IMR-90 (cell line): ENCODE measurements around the gene SSR3. TPM values are rescaled to one million over a fixed set of nuclear protein-coding genes. Genes with fewer than 3 reads are reported as not detected.

Experiments
- ATAC-seq: fragments of 200-7000 bp; cut with Tn5 transposase; 2 replicates; pipeline ENCODE4 v1.9.1; 2020; ENCODE audit warnings: low read depth, mild to moderate bottlenecking, moderate library complexity
- BruUV-seq: library from RNA; stranded (reverse); fragments of 400-500 nt; replicated peaks from 2 replicates; lab custom pipeline; 2021; lab: Mats Ljungman, UMichigan
- CTCF ChIA-PET: fragments of 300-600 bp; formaldehyde crosslinking; extraction: SDS; loops from one replicate; lab custom pipeline; 2021; ENCODE audit warnings: antibody characterized with exemption; lab: Yijun Ruan, JAX
- POLR2A ChIA-PET: fragments of 300-600 bp; sonication (Branson Sonifier 250); formaldehyde crosslinking; loops from one replicate; lab custom pipeline; 2022; ENCODE audit warnings: antibody characterized with exemption; ENCODE audit not compliant: unreplicated experiment; lab: Charles Lee
- DNase-seq: peaks from one replicate; pipeline ENCODE4 v3.0.0; 2013
- H2AFZ ChIP-seq: replicated peaks from 2 replicates; pipeline ENCODE3; 2013; ENCODE audit warnings: low read length, mild to moderate bottlenecking; ENCODE audit not compliant: poor library complexity
- H2AK5ac ChIP-seq: 2 replicates; pipeline ENCODE4 v1.6.1; 2013; ENCODE audit warnings: low read depth, low read length, inconsistent platforms
- H2AK9ac ChIP-seq: replicated peaks from 2 replicates; pipeline ENCODE3; 2013; ENCODE audit warnings: mild to moderate bottlenecking, low read depth, low read length, moderate library complexity; ENCODE audit not compliant: poor library complexity
- H2BK120ac ChIP-seq: 2 replicates; pipeline ENCODE4 v1.6.1; 2013; ENCODE audit warnings: low read depth, low read length, inconsistent platforms
- H2BK15ac ChIP-seq: 3 replicates; pipeline ENCODE4 v1.6.1; 2013; ENCODE audit warnings: low read depth, low read length, inconsistent platforms
- H2BK20ac ChIP-seq: 2 replicates; pipeline ENCODE4 v1.6.1; 2013; ENCODE audit warnings: low read depth, mild to moderate bottlenecking, inconsistent platforms, low read length, moderate library complexity
- H2BK5ac ChIP-seq: 2 replicates; pipeline ENCODE4 v1.6.1; 2013; ENCODE audit warnings: mild to moderate bottlenecking, low read depth, low read length, inconsistent platforms; ENCODE audit not compliant: poor library complexity, severe bottlenecking
- H3K14ac ChIP-seq: replicated peaks from 2 replicates; pipeline ENCODE4 v1.6.1; 2013; ENCODE audit warnings: low read depth, low read length, inconsistent platforms
- H3K18ac ChIP-seq: 2 replicates; pipeline ENCODE4 v1.6.1; 2013; ENCODE audit warnings: low read depth, low read length, control low read depth
- H3K23ac ChIP-seq: 2 replicates; pipeline ENCODE4 v1.6.1; 2013; ENCODE audit warnings: low read depth, low read length, inconsistent platforms
- H3K27ac ChIP-seq: 2 replicates; pipeline ENCODE4 v1.5.1; 2013; ENCODE audit warnings: mild to moderate bottlenecking, control low read depth, low read length; ENCODE audit not compliant: insufficient read depth
- H3K27me3 ChIP-seq: 2 replicates; pipeline ENCODE4 v1.6.1; 2013; ENCODE audit warnings: low read length; ENCODE audit not compliant: control insufficient read depth, insufficient read depth
- H3K36me3 ChIP-seq: 2 replicates; pipeline ENCODE4 v1.6.1; 2013; ENCODE audit warnings: low read length, mixed read lengths; ENCODE audit not compliant: control insufficient read depth, insufficient read depth
- H3K4ac ChIP-seq: 2 replicates; pipeline ENCODE4 v1.6.1; 2013; ENCODE audit warnings: low read depth, low read length, inconsistent platforms
- H3K4me1 ChIP-seq: 2 replicates; pipeline ENCODE4 v1.6.1; 2013; ENCODE audit warnings: low read length, mixed read lengths; ENCODE audit not compliant: control insufficient read depth, insufficient read depth
- H3K4me2 ChIP-seq: 2 replicates; pipeline ENCODE4 v1.6.1; 2013; ENCODE audit warnings: low read depth, mild to moderate bottlenecking, control low read depth, low read length, moderate library complexity
- H3K4me3 ChIP-seq: 2 replicates; pipeline ENCODE4 v1.5.1; 2013; ENCODE audit warnings: low read depth, mild to moderate bottlenecking, control low read depth, low read length, moderate library complexity; ENCODE audit not compliant: insufficient read depth
- H3K56ac ChIP-seq: 2 replicates; pipeline ENCODE4 v1.6.1; 2013; ENCODE audit warnings: low read length, inconsistent platforms; ENCODE audit not compliant: insufficient read depth; ENCODE audit errors: extremely low read depth
- H3K79me1 ChIP-seq, 2 experiments: 2 replicates each; pipeline ENCODE4 v1.6.1; 2013; ENCODE audit warnings: low read length in 2 of 2, inconsistent platforms in 1 of 2, low read depth in 1 of 2
- H3K9ac ChIP-seq: 2 replicates; pipeline ENCODE4 v1.6.1; 2013; ENCODE audit warnings: low read depth, low read length, control low read depth
- H3K9me1 ChIP-seq: 2 replicates; pipeline ENCODE4 v1.6.1; 2013; ENCODE audit warnings: low read length, inconsistent platforms; ENCODE audit not compliant: insufficient read depth
- H3K9me3 ChIP-seq: 2 replicates; pipeline ENCODE4 v1.6.1; 2013; ENCODE audit warnings: low read length; ENCODE audit not compliant: control insufficient read depth, insufficient read depth
- H4K20me1 ChIP-seq: 2 replicates; pipeline ENCODE4 v1.6.1; 2013; ENCODE audit warnings: low read length, inconsistent platforms; ENCODE audit not compliant: insufficient read depth
- H4K5ac ChIP-seq: 2 replicates; pipeline ENCODE4 v1.6.1; 2013; ENCODE audit warnings: mild to moderate bottlenecking, low read depth, low read length, control low read depth
- H4K8ac ChIP-seq, 2 experiments: 2 replicates each; pipeline ENCODE4 v1.6.1; 2013; ENCODE audit warnings: low read depth in 2 of 2, low read length in 2 of 2, control low read depth in 1 of 2, inconsistent platforms in 1 of 2
- H4K91ac ChIP-seq: 2 replicates; pipeline ENCODE4 v1.6.1; 2013; ENCODE audit warnings: low read depth, low read length, inconsistent platforms; ENCODE audit not compliant: insufficient read depth
- BHLHE40 ChIP-seq: fragments of 150-350 bp; IDR thresholded peaks from 2 replicates; pipeline ENCODE4 v1.6.1; 2016; ENCODE audit warnings: mild to moderate bottlenecking, low read depth, low read length
- CEBPB ChIP-seq: IDR thresholded peaks from 2 replicates; pipeline ENCODE4 v1.6.1; 2012; ENCODE audit warnings: low read depth, low read length, improper control_type of control experiment
- CHD1 ChIP-seq: IDR thresholded peaks from 2 replicates; pipeline ENCODE4 v1.6.1; 2012; ENCODE audit warnings: low read depth, low read length, improper control_type of control experiment
- CTCF ChIP-seq: conservative IDR thresholded peaks from 2 replicates; pipeline ENCODE4 v1.5.1; 2012; ENCODE audit warnings: mild to moderate bottlenecking, low read depth, low read length, improper control_type of control experiment
- ELK1 ChIP-seq: fragments of 150-350 bp; IDR thresholded peaks from 2 replicates; pipeline ENCODE4 v1.6.1; 2016; ENCODE audit warnings: low read depth, mild to moderate bottlenecking, low read length, moderate library complexity, borderline replicate concordance
- FOS ChIP-seq: fragments of 150-350 bp; IDR thresholded peaks from 2 replicates; pipeline ENCODE4 v1.6.1; 2016; ENCODE audit warnings: low read depth, low read length
- MAFK ChIP-seq: IDR thresholded peaks from 2 replicates; pipeline ENCODE4 v1.6.1; 2012; ENCODE audit warnings: low read depth, low read length, improper control_type of control experiment
- MAZ ChIP-seq: IDR thresholded peaks from 2 replicates; pipeline ENCODE4 v1.6.1; 2012; ENCODE audit warnings: low read depth, mild to moderate bottlenecking, low read length, improper control_type of control experiment, moderate library complexity, borderline replicate concordance
- MXI1 ChIP-seq: IDR thresholded peaks from 2 replicates; pipeline ENCODE4 v1.6.1; 2012; ENCODE audit warnings: low read depth, mild to moderate bottlenecking, low read length, moderate library complexity, borderline replicate concordance
- NFE2L2 ChIP-seq: fragments of 150-350 bp; IDR thresholded peaks from 2 replicates; pipeline ENCODE4 v1.6.1; 2016; ENCODE audit warnings: low read depth, mild to moderate bottlenecking, low read length
- POLR2A ChIP-seq: IDR thresholded peaks from 2 replicates; pipeline ENCODE4 v1.6.1; 2012; ENCODE audit warnings: mild to moderate bottlenecking, low read depth, low read length
- RAD21 ChIP-seq: IDR thresholded peaks from 2 replicates; pipeline ENCODE4 v1.6.1; 2012; ENCODE audit warnings: low read length, improper control_type of control experiment
- RCOR1 ChIP-seq: IDR thresholded peaks from 2 replicates; pipeline ENCODE4 v1.6.1; 2012; ENCODE audit warnings: mild to moderate bottlenecking, low read length, improper control_type of control experiment; ENCODE audit not compliant: insufficient replicate concordance
- RFX5 ChIP-seq: IDR thresholded peaks from 2 replicates; pipeline ENCODE4 v1.8.0; 2012; ENCODE audit warnings: low read depth, mild to moderate bottlenecking, low read length, moderate library complexity
- SMC3 ChIP-seq: fragments of 150-350 bp; IDR thresholded peaks from 2 replicates; pipeline ENCODE4 v1.6.1; 2016; ENCODE audit warnings: low read depth, mild to moderate bottlenecking, antibody characterized with exemption, low read length, moderate library complexity
- USF2 ChIP-seq: fragments of 150-350 bp; IDR thresholded peaks from 2 replicates; pipeline ENCODE4 v1.6.1; 2017; ENCODE audit warnings: mild to moderate bottlenecking, antibody characterized with exemption, low read length, low read depth
- WGBS, 2 experiments: methylation state at CpG; one replicate each; pipeline versions ENCODE4 v1.1.5 to v1.1.7; 2013; ENCODE audit warnings: missing lambda C conversion rate in 2 of 2; ENCODE audit not compliant: insufficient read length in 1 of 2; ENCODE audit errors: extremely low coverage in 2 of 2; 5-methylcytosine and 5-hydroxymethylcytosine counted together
- dilution Hi-C: fragments of 300-500 bp; cut with HindIII; formaldehyde crosslinking; loops from one replicate; pipeline ENCODE4 v1.14.3; 2018; ENCODE audit warnings: low sequenced_read_pairs; ENCODE audit not compliant: unreplicated experiment
- in situ Hi-C: fragments of 300-500 bp; cut with MboI; formaldehyde crosslinking; loops from 3 replicates; pipeline ENCODE4 v1.14.3; 2019; ENCODE audit warnings: low sequenced_read_pairs, inconsistent platforms, mixed read lengths
- intact Hi-C: fragments of 100-400 bp; cut with micrococcal nuclease; formaldehyde crosslinking; loops from 2 replicates; pipeline ENCODE4 v1.10.0; 2022
- polyA plus RNA-seq, 3 experiments: library from polyadenylated mRNA; depleted of rRNA; stranded (reverse); fragments of >200 nt; gene quantifications; 2 replicates each; pipeline ENCODE4 v1.2.3, GENCODE V29; 2012; ENCODE audit warnings: low replicate concordance in 1 of 3
- total RNA-seq: library from RNA; depleted of rRNA; stranded (reverse); fragments of >200 nt; gene quantifications from 2 replicates; pipeline ENCODE4 v1.2.3, GENCODE V29; 2012

Gene SSR3
- total and polyA plus RNA-seq, 2 of the 4 experiments (the other 2 are of a cell fraction): 246 to 608 TPM

- Histone ChIP-seq H4K20me1 (no peaks in the 10 kb centered on the region), H4K91ac (no peak overlapping the region), H3K79me1 (no peaks in the 10 kb centered on the region), H3K9me3 (no peaks in the 10 kb centered on the region), H2AK5ac (no peak overlapping the region), H3K23ac (no peak overlapping the region), H2BK120ac (no peak overlapping the region), H3K4ac (no peak overlapping the region), H3K4me1 (no peaks in the 10 kb centered on the region), H2AFZ (no peak overlapping the region), H3K4me2 (no peak overlapping the region), H3K9me1 (no peaks in the 10 kb centered on the region), H3K36me3 (no peaks in the 10 kb centered on the region), H2BK20ac (no peak overlapping the region), H3K14ac (no peak overlapping the region), H3K18ac (no peak overlapping the region), H2BK5ac (no peak overlapping the region), H4K5ac (no peak overlapping the region), H3K27ac (no peak overlapping the region), H2BK15ac (no peak overlapping the region), H4K8ac (no peak overlapping the region), H3K9ac (no peak overlapping the region), H2AK9ac (no peak overlapping the region), H3K4me3 (no peak overlapping the region), H3K56ac (no peak overlapping the region), H3K27me3 (peaks cover 4% of the 10 kb centered on the region; the same call in 1 of the 2 replicates)
- in situ Hi-C loops: loop anchor here (10.0 kb wide), 1 partner anchor 103 kb away; no protein-coding TSS in a partner anchor
- no TSS peak for BruUV-seq
- POLR2A ChIA-PET: no interaction called here
- intact Hi-C loops: no loop called here
- TF ChIP-seq POLR2A: no peak
- no peak for TF ChIP-seq RFX5
- no peak for TF ChIP-seq NFE2L2
- TF ChIP-seq MAFK: no peak
- no peak for TF ChIP-seq RAD21
- TF ChIP-seq MXI1: no peak
- no peak for TF ChIP-seq FOS
- TF ChIP-seq SMC3: no peak
- TF ChIP-seq RCOR1: no peak
- no peak for TF ChIP-seq USF2
- TF ChIP-seq BHLHE40: no peak
- TF ChIP-seq MAZ: no peak
- TF ChIP-seq ELK1: no peak
- no peak for TF ChIP-seq CTCF
- no peak for TF ChIP-seq CHD1
- no peak for TF ChIP-seq CEBPB
- ATAC-seq (no peak), DNase-seq (no peak)
- no CpG with 5 or more reads among the region's 2 CpGs for WGBS, 2 experiments
- CTCF ChIA-PET: no interaction called here
- dilution Hi-C loops: no loop called here
Observed at GRCh38 chr3:156561533-156561932, 6.6 kb upstream of the SSR3 start.
